Neuron (in vitro differentiated cells): ENCODE measurements around the gene ZNF205.
"Not testable (repeated sequence)": the region's sequence is repeated elsewhere in the genome, so short reads cannot be mapped to it uniquely, and the experiment has no call there.

Experiments
- H2AFZ ChIP-seq: one replicate; pipeline ENCODE4 v1.6.1; 2013; ENCODE audit warnings: low read depth, mild to moderate bottlenecking, inconsistent platforms, low read length, moderate library complexity
- H3K27me3 ChIP-seq: one replicate; pipeline ENCODE4 v1.6.1; 2013; ENCODE audit warnings: low read length; ENCODE audit not compliant: insufficient read depth
- H3K36me3 ChIP-seq: one replicate; pipeline ENCODE4 v1.6.1; 2013; ENCODE audit warnings: low read length; ENCODE audit not compliant: insufficient read depth
- H3K4me1 ChIP-seq: one replicate; pipeline ENCODE4 v1.6.1; 2013; ENCODE audit warnings: low read length; ENCODE audit not compliant: insufficient read depth
- H3K4me3 ChIP-seq: 2 replicates; pipeline ENCODE4 v1.5.1; 2013; ENCODE audit warnings: mild to moderate bottlenecking, low read length, moderate library complexity
- H3K9me3 ChIP-seq: one replicate; pipeline ENCODE4 v1.6.1; 2013; ENCODE audit warnings: low read length

Gene ZNF205

DNA sequence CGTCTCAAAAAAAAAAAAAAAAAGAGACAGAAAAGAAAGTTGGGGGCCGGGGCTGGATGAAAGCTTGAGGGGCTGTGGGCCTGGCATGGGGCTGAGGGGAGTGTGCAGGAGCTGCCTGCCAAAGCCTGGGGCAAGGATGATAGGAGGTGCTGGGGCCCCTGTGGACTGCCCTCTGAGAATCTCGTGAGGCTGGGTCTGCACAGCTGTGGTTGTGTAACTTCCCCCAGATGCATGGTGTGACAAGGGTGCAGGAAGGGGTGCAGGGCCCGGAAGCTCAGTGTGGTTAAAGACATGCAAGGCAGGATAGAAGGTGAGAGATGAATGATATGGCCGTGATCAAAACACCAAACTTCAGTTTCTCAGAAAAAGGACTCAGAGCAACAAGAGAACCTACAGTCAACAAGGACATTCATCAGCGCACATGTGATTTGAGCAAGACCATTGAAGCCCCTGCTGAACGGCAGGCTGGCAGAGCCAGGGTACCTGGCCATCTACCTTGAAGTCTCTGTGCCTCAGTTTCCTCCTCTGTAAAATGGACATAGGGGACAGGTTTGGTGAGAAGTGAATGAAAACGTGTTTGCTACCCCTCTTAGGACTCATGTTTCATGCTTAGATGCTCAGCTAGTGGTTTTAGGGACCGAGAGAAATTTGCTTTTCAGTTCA, 37.4 kb upstream of the ZNF205 start:
- Histone ChIP-seq H3K4me1 (no peaks in the 10 kb centered on the region), H3K4me3 (no peak overlapping the region), H3K36me3 (no peaks in the 10 kb centered on the region), H3K27me3 (peaks cover 13% of the 10 kb centered on the region), H3K9me3 (no peaks in the 10 kb centered on the region), H2AFZ (no peak overlapping the region)

DNA sequence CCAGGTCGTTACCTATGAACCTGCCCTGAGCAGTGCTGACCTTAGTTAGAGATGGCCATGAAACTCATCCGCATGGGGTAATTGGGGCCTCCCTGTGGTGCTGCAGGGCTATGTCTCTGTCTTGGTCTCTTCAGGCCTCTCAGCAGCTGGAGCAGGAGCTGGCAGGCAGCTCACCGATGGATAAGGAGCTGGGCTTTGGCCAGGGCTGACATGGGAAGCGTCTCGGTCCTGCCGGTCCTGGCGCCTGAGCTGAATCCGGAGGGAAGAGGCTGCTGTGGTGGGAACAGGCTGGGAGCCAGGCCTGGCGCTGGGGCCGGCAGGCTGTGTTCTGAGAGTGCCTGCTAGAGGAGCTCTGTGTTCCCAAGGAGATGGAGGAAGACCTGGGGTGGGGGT, 36.9 kb upstream of the ZNF205 start:
- Histone ChIP-seq H3K9me3 (no peaks in the 10 kb centered on the region), H3K36me3 (no peaks in the 10 kb centered on the region), H3K27me3 (peaks cover 13% of the 10 kb centered on the region), H2AFZ (no peak overlapping the region), H3K4me1 (no peaks in the 10 kb centered on the region), H3K4me3 (no peak overlapping the region)

DNA sequence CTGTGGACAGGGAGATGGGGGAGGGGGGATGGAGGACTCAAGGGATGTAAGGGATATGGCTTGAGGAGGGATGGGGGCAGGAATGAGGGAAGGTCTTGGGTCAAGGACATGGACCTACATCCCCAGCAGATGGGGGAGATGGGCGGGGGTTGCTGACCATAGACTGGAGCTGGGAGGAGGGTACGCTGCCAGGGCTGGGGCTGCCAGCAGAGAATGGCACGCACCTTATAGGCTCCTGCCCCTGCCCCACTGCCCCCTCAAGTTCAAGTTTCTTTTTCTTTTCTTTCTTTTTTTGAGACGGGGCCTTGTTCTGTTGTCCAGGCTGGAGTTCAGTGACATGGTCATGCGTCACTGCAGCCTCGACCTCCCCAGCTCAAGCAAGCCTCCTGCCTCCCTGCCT, 36.4 kb upstream of the ZNF205 start:
- not testable (repeated sequence) for H3K36me3 ChIP-seq, H3K4me1 ChIP-seq, H2AFZ ChIP-seq, H3K4me3 ChIP-seq, H3K9me3 ChIP-seq
- H3K27me3 ChIP-seq: peaks cover 11% of the 10 kb centered on the region

DNA sequence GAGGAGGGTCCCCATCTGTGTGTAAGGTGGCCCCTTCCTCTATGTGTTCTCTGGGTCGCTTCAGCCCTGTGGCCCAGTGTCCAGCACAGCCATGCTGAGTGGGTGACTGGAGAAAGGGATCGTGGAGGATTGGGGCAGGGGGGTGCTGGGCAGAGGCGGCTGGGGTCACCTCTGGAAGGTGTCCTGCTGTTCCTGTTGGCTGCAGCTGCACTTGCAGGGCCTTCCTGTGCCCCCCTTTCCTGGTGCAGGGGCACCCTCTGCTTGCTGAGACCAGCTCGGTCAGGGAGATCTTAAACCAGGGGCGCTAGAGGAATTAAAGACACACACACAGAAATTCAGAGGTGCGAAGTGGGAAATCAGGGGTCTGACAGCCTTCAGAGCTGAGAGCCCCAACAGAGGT, 35.8 kb upstream of the ZNF205 start:
- Histone ChIP-seq H3K9me3 (no peaks in the 10 kb centered on the region), H3K36me3 (no peaks in the 10 kb centered on the region), H3K4me3 (no peak overlapping the region), H2AFZ (no peak overlapping the region), H3K4me1 (no peaks in the 10 kb centered on the region), H3K27me3 (peaks cover 13% of the 10 kb centered on the region)

DNA sequence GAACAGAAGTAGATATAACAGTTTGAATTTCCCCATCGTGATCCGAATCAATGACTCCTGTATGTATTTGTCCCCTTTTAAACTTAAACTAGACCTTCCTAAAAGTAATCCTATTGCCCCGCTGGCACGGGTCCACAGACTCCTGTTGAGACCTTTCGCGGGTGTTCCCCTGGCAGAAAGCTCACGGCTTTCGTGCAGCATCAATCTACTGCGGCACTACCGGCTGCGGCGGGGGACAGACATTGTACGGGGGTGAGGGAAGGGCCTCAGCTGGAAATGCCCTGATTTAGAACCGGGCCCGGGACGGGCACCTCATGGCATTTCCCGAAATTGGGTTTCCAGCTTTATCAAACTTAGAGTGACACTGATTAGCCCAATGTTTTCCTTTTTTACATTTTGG, 32.4 kb upstream of the ZNF205 start:
- Histone ChIP-seq H3K9me3 (no peaks in the 10 kb centered on the region), H3K36me3 (no peaks in the 10 kb centered on the region), H3K4me1 (peaks cover 3% of the 10 kb centered on the region)

DNA sequence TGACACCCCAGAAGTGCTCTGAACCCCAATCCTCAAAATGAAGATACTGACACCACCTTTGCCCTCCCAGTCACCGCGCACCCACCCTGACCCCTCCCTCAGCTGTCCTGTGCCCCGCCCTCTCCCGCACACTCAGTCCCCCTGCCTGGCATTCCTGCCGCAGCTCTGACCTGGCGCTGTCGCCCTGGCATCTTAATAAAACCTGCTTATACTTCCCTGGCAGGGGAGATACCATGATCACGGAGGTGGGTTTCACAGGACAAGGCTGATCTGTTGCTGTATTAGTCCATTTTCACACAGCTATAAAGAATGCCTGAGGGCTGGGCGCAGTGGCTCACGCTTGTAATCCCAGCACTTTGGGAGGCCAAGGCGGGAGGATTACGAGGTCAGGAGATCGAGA, 30.4 kb upstream of the ZNF205 start:
- not testable (repeated sequence) for H3K4me3 ChIP-seq, H3K36me3 ChIP-seq, H3K27me3 ChIP-seq, H3K4me1 ChIP-seq, H3K9me3 ChIP-seq, H2AFZ ChIP-seq

More for the DNA sequence above, 32.4 kb upstream of the ZNF205 start:
- H3K27me3 ChIP-seq: peaks cover 13% of the 10 kb centered on the region
- H2AFZ ChIP-seq: no peak overlapping the region
- no peak overlapping the region for H3K4me3 ChIP-seq

DNA sequence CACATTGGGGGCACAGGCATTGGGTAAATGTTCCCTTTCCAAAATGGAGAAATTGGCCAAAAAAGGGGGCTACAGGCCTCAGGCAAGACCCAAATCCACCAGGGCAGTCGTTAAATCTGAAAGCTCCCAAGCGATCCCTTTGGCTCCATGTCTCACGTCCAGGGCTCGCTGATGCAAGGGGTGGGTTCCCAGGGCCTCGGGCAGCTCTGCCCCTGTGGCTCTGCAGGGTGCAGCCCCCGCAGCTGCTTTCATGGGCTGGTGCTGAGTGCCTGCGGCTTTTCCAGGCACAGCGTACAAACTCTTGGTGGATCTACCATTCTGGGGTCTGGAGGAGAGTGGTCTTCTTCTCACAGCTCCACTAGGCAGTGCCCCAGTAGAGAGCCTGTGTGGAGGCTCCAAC, 29.0 kb upstream of the ZNF205 start:
- H3K9me3 ChIP-seq, H3K4me3 ChIP-seq, H3K27me3 ChIP-seq, H2AFZ ChIP-seq, H3K36me3 ChIP-seq: not testable (repeated sequence)
- peaks cover 19% of the 10 kb centered on the region for H3K4me1 ChIP-seq

DNA sequence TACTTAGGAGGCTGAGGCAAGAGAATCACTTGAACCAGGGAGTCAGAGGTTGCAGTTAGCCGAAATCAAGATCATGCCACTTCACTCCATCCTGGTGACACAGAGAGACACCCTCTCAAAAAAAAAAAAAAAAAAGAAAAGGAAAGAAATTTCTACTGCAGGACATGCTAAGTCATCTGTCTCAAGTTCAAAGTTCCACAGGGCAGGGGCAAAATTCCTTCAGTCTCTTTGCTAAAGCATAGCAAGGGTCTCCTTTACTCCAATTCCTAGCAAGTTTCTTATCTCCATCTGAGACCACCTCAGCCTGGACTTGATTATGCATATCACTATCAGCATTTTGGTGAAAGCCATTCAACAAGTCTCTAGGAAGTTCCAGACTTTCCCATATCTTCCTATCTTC, 27.9 kb upstream of the ZNF205 start:
- Histone ChIP-seq H3K9me3 (no peaks in the 10 kb centered on the region), H3K4me3 (no peak overlapping the region), H3K4me1 (peaks cover 19% of the 10 kb centered on the region), H3K27me3 (peaks cover 2% of the 10 kb centered on the region), H3K36me3 (no peaks in the 10 kb centered on the region), H2AFZ (no peak overlapping the region)

DNA sequence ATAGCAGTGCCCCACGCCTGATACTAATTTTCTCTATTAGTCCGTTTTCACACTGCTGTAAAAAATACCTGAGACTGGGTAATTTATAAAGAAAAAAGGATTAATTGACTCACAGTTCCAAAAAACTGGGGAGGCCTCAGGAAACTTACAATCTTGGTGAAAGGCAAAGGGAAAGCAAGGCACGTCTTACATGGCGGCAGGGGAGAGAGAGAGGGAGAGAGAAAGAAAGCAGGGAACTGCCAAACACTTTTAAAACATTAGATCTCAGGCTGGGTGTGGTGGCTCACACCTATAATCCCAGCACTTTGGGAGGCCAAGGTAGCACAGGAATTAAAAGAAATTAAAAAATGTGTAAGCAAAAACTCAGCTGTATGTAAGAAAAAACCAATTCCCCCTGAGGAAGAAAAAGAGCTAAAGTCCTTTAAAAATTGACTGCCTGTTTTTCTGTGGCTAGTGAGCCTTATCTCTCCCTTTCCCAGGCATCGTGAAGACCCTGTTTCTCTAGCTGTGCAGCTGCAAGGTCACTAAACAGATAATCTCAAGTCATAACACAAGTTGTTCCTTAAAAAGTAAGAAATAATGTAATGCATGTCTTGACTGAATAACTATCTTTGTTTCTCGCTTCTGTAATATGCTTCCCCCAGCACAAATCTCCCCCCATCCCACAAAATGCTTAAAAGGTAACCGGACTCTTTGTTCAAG, 27.3 kb upstream of the ZNF205 start:
- Histone ChIP-seq H3K4me3 (no peak overlapping the region), H3K36me3 (no peaks in the 10 kb centered on the region), H3K9me3 (no peaks in the 10 kb centered on the region), H3K4me1 (peaks cover 19% of the 10 kb centered on the region), H3K27me3 (peaks cover 2% of the 10 kb centered on the region), H2AFZ (no peak overlapping the region)

DNA sequence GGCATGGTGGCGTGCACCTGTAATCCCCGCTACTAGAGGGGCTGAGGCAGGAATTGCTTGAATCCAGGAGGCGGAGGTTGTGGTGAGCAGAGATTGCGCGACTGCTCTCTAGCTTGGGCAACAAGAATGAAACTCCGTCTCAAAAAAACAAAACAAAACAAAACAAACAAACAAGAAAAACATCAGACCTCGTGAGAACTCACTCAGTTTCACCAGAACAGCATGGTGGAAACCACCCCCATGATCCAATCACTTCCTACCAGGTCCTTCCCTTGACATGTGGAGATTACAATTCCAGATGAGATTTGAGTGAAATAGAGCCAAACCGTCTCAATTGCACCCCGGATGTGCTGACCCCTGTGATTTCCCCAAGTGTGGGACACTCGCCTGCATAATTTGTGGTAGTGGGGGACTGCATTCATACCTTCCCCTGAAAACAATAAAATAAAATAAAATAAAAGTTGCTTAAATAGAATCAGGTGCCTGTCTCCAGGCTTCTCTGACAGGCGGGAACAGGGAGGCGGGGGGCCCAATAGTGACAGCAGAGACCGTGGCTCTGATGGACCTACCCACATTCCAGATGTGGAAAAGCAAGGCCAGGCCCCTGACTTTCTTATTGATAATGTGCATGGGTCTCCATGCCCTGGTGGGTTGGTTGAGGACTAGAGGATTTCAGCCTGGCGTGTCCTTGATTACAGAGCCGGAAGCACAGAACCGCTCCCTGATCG, 26.4 kb upstream of the ZNF205 start:
- H3K4me3 ChIP-seq: no peak overlapping the region
- peaks cover 2% of the 10 kb centered on the region for H3K27me3 ChIP-seq
- peaks cover 19% of the 10 kb centered on the region for H3K4me1 ChIP-seq
- no peaks in the 10 kb centered on the region for H3K36me3 ChIP-seq
- H3K9me3 ChIP-seq: no peaks in the 10 kb centered on the region
- no peak overlapping the region for H2AFZ ChIP-seq

DNA sequence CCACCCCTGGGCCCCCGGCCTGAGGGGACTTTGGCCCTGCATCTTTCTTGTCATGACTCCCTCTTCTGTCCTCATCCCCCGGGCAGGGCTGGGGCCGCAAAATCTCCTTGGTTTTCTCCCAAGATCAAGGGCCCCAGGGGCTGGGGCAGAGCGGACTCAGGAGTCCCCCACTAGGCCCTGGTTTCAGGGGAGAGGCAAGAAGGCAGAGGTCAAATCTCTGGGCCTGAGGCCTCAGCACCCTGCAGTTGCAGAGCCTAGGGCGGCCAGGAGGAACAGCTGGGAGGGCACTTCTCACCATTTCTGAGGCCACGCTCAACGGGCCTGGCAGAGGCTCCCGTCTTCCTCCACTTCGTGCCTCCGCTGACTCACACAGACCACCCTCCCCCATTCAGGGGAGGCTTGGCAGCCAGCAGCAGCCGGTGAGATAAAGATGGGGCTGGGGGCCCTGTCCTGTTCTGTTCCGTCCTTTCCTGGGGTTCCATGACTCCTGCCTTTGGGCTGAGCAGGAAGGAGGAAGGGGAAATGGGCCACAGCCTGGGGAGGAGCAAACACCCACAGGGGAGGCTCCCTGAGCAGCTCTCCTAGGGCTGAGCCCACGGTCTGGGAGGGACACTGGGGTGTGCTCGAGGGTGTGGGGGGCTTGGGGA, 25.7 kb upstream of the ZNF205 start:
- no peak overlapping the region for H3K4me3 ChIP-seq
- H3K9me3 ChIP-seq: no peaks in the 10 kb centered on the region
- peaks cover 19% of the 10 kb centered on the region for H3K4me1 ChIP-seq
- H3K27me3 ChIP-seq: no peaks in the 10 kb centered on the region
- H3K36me3 ChIP-seq: no peaks in the 10 kb centered on the region
- H2AFZ ChIP-seq: no peak overlapping the region

DNA sequence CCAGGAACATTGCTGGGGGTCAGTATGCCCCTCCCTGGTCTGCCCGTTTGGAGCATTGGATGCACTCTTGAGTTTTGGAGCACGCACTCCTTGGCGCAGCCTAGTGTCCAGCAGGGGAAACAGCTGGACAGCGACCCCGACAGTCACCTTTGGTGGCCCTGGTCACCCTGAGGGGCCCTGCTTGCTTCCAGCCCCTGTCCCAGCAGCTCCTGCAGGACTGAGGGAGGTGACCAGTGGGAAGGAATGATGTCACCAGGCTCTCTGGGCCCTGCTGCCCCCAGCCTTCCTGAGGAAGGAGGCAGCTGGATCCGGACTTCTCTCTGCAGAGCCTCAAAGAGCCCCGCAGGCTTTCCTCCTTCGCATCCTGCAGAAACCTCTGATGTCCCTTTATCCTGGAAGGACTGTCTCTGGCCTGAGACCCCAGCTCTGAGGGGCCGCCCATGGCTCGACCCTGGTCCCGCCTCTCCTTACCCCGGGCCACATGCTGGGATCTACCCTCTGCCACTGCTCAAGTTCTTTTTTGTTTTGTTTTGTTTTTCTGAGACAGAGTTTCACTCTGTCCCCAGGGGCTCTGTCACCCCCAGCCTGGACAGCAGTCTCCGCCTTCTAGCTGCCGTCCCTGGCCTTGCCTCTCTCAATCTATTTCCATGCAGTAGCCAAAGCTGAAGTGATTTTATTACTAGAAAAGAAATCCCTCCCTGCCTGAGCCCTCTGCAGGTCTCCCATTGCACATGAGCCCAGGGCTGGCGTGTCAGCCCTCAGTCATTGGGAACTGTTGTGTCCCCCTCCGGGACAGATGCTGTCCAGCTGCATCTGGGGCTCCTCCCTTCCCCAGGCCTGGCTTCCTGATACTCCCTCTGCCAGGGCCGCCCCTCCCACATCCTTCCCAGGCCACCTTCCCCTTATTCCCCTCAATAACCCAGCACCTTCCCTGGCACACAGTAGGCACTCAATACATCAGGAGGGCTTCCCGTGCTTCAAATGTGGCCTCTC, 24.8 kb upstream of the ZNF205 start:
- Histone ChIP-seq H3K4me3 (no peak overlapping the region), H2AFZ (no peak overlapping the region), H3K9me3 (no peaks in the 10 kb centered on the region), H3K4me1 (peaks cover 19% of the 10 kb centered on the region), H3K36me3 (no peaks in the 10 kb centered on the region), H3K27me3 (no peaks in the 10 kb centered on the region)
